Activated CD4-positive, alpha-beta T cell treated with anti-CD3 and anti-CD28 coated beads for 24 hours (primary cell): ENCODE data around the gene PPP4R4.

Source experiments
- DNase-seq, 2 donors: peaks; one replicate each; pipeline ENCODE4 v3.0.0-alpha.2; 2020; ENCODE audit warnings: low read depth in 2 of 2

The PPP4R4 gene

GRCh38 chr14:94307410-94307992, 133.4 kb downstream of the PPP4R4 start:
- no peak for DNase-seq

GRCh38 chr14:94309721-94310120, 135.6 kb downstream of the PPP4R4 start:
- DNase-seq: no peak

GRCh38 chr14:94310248-94310647, 136.1 kb downstream of the PPP4R4 start:
- no peak for DNase-seq

- DNase-seq: no peak
Measured at GRCh38 chr14:94312481-94313246, 138.5 kb downstream of the PPP4R4 start.

GRCh38 chr14:94313991-94314655, 140.0 kb downstream of the PPP4R4 start:
- no peak for DNase-seq

GRCh38 chr14:94314890-94315289, 140.8 kb downstream of the PPP4R4 start:
- no peak for DNase-seq

- no peak for DNase-seq
Measured at GRCh38 chr14:94316692-94317091, 142.6 kb downstream of the PPP4R4 start.

- no peak for DNase-seq
Measured at GRCh38 chr14:94317259-94317658, 143.1 kb downstream of the PPP4R4 start.

- no peak for DNase-seq
Measured at GRCh38 chr14:94320243-94320642, 146.1 kb downstream of the PPP4R4 start.

GRCh38 chr14:94321421-94322271, 147.5 kb downstream of the PPP4R4 start:
- DNase-seq: no peak

GRCh38 chr14:94322648-94323570, 148.8 kb downstream of the PPP4R4 start, which contains the start of gene SERPINA6:
Gene SERPINA6 (minus strand): TSS chr14:94323336. CDS start chr14:94314648, 8,688 bp downstream.
- no peak for DNase-seq

- DNase-seq: no peak
Measured at GRCh38 chr14:94328196-94328595, 154.1 kb downstream of the PPP4R4 start.
